Gastroesophageal sphincter (tissue), 3 donors: ENCODE data around the gene SOX15.

Experiments used
- POLR2AphosphoS5 ChIP-seq: sonication (generic); formaldehyde crosslinking; IDR thresholded peaks from one replicate; pipeline ENCODE4 v1.6.1; 2017; ENCODE audit warnings: antibody characterized with exemption
- TF ChIP-seq, protein P1 (sequence below), 4 experiments: fragments of 200-600 bp in 2 of 4; fragments of 450-650 bp in 2 of 4; sonication (generic) in 1 of 4; IDR thresholded peaks; one replicate each; pipeline ENCODE4 v1.5.1; 2017 to 2019; ENCODE audit warnings: antibody characterized with exemption in 4 of 4, mild to moderate bottlenecking in 2 of 4, moderate library complexity in 2 of 4

DNA sequence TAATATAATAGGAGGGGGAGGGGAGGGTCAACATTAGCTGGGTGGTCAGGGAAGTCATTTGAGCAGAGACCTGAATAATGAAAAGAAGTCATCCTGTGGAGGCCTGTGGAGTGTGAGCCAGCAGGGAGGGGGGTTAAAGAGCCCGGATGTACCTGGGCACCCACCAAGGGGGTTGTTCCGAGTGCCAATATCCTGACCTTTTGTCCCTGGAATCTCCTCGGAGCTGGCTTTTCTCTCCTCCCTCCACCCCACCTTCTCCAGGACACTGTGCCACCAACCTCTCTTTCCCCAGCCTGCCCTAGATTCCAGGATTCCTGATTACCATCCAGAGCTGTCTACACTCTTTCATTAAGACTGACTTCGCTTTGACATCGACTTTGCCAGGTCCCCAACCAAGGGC, 46.3 kb upstream of the SOX15 start:
- no peak for TF ChIP-seq POLR2AphosphoS5
- TF ChIP-seq, protein P1, sequence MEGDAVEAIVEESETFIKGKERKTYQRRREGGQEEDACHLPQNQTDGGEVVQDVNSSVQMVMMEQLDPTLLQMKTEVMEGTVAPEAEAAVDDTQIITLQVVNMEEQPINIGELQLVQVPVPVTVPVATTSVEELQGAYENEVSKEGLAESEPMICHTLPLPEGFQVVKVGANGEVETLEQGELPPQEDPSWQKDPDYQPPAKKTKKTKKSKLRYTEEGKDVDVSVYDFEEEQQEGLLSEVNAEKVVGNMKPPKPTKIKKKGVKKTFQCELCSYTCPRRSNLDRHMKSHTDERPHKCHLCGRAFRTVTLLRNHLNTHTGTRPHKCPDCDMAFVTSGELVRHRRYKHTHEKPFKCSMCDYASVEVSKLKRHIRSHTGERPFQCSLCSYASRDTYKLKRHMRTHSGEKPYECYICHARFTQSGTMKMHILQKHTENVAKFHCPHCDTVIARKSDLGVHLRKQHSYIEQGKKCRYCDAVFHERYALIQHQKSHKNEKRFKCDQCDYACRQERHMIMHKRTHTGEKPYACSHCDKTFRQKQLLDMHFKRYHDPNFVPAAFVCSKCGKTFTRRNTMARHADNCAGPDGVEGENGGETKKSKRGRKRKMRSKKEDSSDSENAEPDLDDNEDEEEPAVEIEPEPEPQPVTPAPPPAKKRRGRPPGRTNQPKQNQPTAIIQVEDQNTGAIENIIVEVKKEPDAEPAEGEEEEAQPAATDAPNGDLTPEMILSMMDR (IDR thresholded peaks at IDR 0.05), result no peak
